ENCODE results near the gene NLGN1.

DNA sequence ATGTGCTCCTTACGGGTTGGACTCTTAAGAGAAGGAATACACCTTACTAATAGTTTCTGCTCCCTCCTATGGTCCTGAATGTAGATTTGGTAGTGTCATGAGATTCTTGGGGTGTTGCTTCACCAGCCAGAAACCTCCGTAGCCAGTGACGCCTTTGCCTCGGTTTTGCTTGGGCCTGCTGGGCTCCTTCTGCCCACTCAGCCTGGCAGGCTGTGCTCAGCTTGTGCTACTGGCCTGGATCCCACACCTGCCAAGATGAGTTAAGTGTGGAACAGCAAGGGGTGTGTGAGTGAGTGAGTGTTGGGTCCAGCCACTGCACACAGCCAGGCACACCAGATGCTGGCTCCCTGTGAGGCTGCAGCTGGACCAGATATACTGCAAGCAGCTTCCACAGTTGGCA is 560.1 kb downstream of the NLGN1 start:
- TF ChIP-seq CTCF (IDR thresholded peaks at IDR 0.05), result no peak
- TF ChIP-seq POLR2AphosphoS5 (IDR thresholded peaks at IDR 0.05), result no peak
- no peak for TF ChIP-seq POLR2A (IDR thresholded peaks at IDR 0.05)
